Gastroesophageal sphincter (tissue), 4 donors: ENCODE data around the gene CFAP97. TPM values are rescaled to one million over a fixed set of nuclear protein-coding genes. Genes with fewer than 3 reads are reported as not detected.

Source experiments
- ATAC-seq: fragments of 150-250 bp; one replicate; pipeline ENCODE4 v1.9.1; 2016; ENCODE audit warnings: mild to moderate bottlenecking, moderate library complexity
- H3K27ac ChIP-seq, 4 donors: fragments of 200-600 bp; sonication (generic) in 3 of 4; 1 replicate in 3 of 4; 2 replicates in 1 of 4; pipeline ENCODE4 v1.5.1; 2016 to 2019
- H3K27me3 ChIP-seq: fragments of 200-600 bp; sonication (generic); one replicate; pipeline ENCODE4 v1.5.1; 2019
- H3K36me3 ChIP-seq, 2 donors: fragments of 200-600 bp; sonication (generic); one replicate each; pipeline ENCODE4 v1.5.1; 2019; ENCODE audit warnings: control low read depth in 1 of 2
- H3K4me1 ChIP-seq, 3 donors: fragments of 200-600 bp; sonication (generic); 1 replicate in 2 of 3; 2 replicates in 1 of 3; pipeline ENCODE4 v1.5.1; 2016 to 2019; ENCODE audit warnings: control low read depth in 2 of 3
- H3K4me3 ChIP-seq, 2 donors: fragments of 200-600 bp; sonication (generic); one replicate each; pipeline ENCODE4 v1.5.1; 2019; ENCODE audit warnings: mild to moderate bottlenecking in 1 of 2, moderate library complexity in 1 of 2
- H3K9me3 ChIP-seq, 3 donors: fragments of 200-600 bp; sonication (generic); one replicate each; pipeline ENCODE4 v1.5.1; 2017 to 2019; ENCODE audit warnings: control low read depth in 2 of 3
- EP300 ChIP-seq: sonication (generic); formaldehyde crosslinking; IDR thresholded peaks from one replicate; pipeline ENCODE4 v1.6.1; 2017; ENCODE audit warnings: antibody characterized with exemption, mild to moderate bottlenecking
- POLR2A ChIP-seq, 2 donors: fragments of 450-650 bp; IDR thresholded peaks; one replicate each; pipeline ENCODE4 v1.6.1; 2017; ENCODE audit warnings: antibody characterized with exemption in 2 of 2, mild to moderate bottlenecking in 2 of 2, moderate library complexity in 1 of 2
- POLR2AphosphoS5 ChIP-seq: sonication (generic); formaldehyde crosslinking; IDR thresholded peaks from one replicate; pipeline ENCODE4 v1.6.1; 2017; ENCODE audit warnings: antibody characterized with exemption
- WGBS, 2 donors: methylation state at CpG; one replicate each; pipeline ENCODE4 v1.1.5; 2018; ENCODE audit warnings: low coverage in 1 of 2; 5-methylcytosine and 5-hydroxymethylcytosine counted together
- total RNA-seq, 4 donors: library from RNA; depleted of rRNA; stranded (reverse); fragments of >200 nt; gene quantifications; one replicate each; pipeline ENCODE4 v1.1.0, GENCODE V29; 2016
- TF ChIP-seq, protein P1 (sequence below), 4 experiments: fragments of 200-600 bp in 2 of 4; fragments of 450-650 bp in 2 of 4; sonication (generic) in 1 of 4; IDR thresholded peaks; one replicate each; pipeline ENCODE4 v1.5.1; 2017 to 2019; ENCODE audit warnings: antibody characterized with exemption in 4 of 4, mild to moderate bottlenecking in 2 of 4, moderate library complexity in 2 of 4

The CFAP97 gene
- total RNA-seq, 4 donors from 2014 or later, result 36.5 to 47.9 (median 42.8) TPM

DNA sequence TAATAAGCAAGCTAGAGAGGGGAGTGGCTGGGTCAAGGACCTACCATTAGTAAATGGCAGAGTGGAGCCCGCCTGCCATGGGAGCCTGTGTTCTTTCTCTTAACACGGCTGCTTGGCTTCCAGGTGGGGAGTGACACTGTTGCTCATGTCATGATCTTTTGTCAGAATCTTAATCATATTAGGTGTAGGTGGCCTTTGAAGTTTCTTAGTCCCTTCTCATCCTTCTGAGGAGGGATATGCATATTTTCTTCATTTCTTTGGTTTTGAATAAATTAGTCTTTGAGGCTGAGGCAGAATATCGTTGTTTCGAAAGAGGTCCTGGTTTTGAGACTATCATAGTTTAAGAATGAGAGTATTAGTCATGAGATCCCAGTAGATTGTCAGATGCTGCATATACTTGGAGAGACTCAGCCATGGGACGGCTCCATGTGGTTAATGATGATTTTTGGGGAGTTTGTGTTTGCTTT lies 34.4 kb upstream of the CFAP97 start:
- H3K36me3 ChIP-seq, result no peaks in the 10 kb centered on the region
- no peak for ATAC-seq
- peaks cover 0 to 13% (median 6%) of the 10 kb centered on the region in 3 donors for H3K4me1 ChIP-seq
- no peak overlapping the region for H3K27ac ChIP-seq
- TF ChIP-seq POLR2A (IDR thresholded peaks at IDR 0.05) (no peak), POLR2AphosphoS5 (no peak), EP300 (no peak)
- TF ChIP-seq, protein P1, sequence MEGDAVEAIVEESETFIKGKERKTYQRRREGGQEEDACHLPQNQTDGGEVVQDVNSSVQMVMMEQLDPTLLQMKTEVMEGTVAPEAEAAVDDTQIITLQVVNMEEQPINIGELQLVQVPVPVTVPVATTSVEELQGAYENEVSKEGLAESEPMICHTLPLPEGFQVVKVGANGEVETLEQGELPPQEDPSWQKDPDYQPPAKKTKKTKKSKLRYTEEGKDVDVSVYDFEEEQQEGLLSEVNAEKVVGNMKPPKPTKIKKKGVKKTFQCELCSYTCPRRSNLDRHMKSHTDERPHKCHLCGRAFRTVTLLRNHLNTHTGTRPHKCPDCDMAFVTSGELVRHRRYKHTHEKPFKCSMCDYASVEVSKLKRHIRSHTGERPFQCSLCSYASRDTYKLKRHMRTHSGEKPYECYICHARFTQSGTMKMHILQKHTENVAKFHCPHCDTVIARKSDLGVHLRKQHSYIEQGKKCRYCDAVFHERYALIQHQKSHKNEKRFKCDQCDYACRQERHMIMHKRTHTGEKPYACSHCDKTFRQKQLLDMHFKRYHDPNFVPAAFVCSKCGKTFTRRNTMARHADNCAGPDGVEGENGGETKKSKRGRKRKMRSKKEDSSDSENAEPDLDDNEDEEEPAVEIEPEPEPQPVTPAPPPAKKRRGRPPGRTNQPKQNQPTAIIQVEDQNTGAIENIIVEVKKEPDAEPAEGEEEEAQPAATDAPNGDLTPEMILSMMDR (IDR thresholded peaks at IDR 0.05), result no peak
- 93 to 98% methylated on average over 5 of the region's 5 CpGs for WGBS, 2 donors
- no peak overlapping the region for H3K4me3 ChIP-seq
- H3K9me3 ChIP-seq, result peaks cover 0 to 6% (median 0%) of the 10 kb centered on the region in 3 donors
- no peaks in the 10 kb centered on the region for H3K27me3 ChIP-seq

DNA sequence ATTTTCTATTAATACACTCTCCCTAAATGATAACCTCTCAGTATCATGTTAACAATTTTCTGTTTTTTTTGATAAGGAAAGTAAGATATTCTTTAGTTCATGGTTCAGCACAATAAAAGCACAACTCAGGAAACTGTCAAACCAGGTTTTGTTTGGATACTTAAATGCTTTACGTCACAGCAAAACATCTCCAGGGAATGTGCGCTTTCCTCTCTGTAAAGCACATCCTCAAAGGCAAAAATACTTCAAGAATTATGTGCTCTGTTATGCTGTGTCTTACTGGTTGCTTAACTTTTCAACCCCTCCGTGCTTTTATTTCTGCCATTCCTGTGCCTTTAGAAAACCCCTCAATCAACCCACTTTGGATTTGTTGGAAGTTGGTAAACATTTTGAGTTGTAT lies 33.4 kb upstream of the CFAP97 start:
- Histone ChIP-seq H3K36me3 (no peaks in the 10 kb centered on the region), H3K27me3 (no peaks in the 10 kb centered on the region), H3K27ac (no peak overlapping the region), H3K4me1 (peaks cover 0 to 13% (median 2%) of the 10 kb centered on the region in 3 donors), H3K9me3 (peaks cover 0 to 6% (median 0%) of the 10 kb centered on the region in 3 donors), H3K4me3 (no peak overlapping the region)
- TF ChIP-seq POLR2A (IDR thresholded peaks at IDR 0.05), result no peak
- TF ChIP-seq, protein P1 (IDR thresholded peaks at IDR 0.05), result no peak
- TF ChIP-seq EP300, result no peak
- no peak for TF ChIP-seq POLR2AphosphoS5
- 70 to 77% methylated on average over 3 of the region's 3 CpGs for WGBS, 2 donors
- no peak for ATAC-seq

DNA sequence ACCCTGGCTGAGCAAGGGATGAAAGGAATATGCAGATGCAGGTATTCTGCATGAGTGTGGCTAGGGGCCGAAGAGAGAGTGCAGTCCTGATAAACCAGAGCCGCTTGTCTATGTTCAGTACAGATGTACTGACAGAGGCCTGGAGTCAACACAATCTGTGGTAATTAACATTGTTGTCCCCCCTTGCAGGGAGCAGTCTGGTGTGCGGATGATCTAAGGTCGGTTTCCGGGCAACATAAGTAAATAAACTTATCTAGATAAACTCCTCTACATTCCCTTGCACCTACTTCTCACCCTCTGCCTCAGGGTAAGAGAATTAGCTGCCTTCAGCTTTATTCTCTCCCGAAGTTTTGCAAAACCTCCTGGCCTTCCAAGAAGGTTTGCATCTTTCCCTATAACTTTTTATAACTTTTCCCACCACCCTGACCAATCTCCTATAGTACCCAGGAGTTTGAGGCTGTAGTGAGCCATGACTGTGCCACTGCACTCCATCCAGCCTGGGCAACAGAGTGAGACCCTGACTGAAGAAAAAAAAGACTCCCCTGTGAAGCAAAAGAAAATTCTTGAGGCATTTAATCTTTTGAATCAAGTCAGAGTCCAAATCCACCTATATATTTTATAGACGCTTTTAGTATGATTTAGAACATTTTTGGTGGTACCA lies 32.2 kb upstream of the CFAP97 start:
- H3K27ac ChIP-seq, result no peak overlapping the region

DNA sequence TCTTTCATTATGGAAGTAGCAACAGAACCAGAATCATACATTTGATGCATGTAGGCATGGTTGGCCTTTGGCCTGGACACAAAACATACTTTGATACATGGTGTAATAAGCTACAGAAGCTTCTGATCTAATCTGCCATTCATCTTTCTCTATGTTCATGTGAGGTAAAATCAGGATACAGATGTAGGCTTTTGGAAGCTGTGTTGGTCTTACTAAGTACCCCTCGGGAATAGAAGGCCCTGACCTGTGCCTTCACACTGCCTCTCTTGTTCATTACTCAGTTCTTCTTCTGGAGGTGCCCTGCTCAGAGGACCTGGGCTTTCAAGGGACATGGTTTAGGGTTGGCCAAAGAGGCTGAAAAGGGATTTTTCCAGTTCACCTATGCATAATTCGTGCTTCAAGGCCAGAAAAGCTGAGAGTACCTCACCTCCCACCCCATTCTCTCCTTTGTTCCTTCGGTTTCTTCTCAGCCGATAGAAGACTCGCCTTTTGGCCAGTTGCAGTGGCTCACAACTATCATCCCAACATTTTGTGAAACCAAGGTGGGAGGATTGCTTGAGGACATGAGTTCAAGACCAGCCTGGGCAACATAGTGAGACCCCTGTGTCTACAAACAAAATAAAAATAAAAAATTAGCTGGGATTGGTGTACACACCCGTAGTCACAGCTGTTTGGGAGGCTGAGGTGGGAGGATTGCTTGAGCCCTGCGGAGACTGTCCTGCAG lies 31.5 kb upstream of the CFAP97 start:
- no peak overlapping the region for H3K27ac ChIP-seq
- peaks cover 0 to 6% (median 0%) of the 10 kb centered on the region in 3 donors for H3K9me3 ChIP-seq
- no peak for TF ChIP-seq POLR2A (IDR thresholded peaks at IDR 0.05)
- TF ChIP-seq, protein P1 (IDR thresholded peaks at IDR 0.05), result no peak
- no peak for TF ChIP-seq POLR2AphosphoS5
- TF ChIP-seq EP300, result no peak
- no peak for ATAC-seq
- no peaks in the 10 kb centered on the region for H3K27me3 ChIP-seq
- peaks cover 0 to 13% (median 2%) of the 10 kb centered on the region in 3 donors for H3K4me1 ChIP-seq
- no peak overlapping the region for H3K4me3 ChIP-seq
- no peaks in the 10 kb centered on the region for H3K36me3 ChIP-seq
- WGBS, 2 donors, result 70 to 81% methylated on average over 6 to 7 of the region's 7 CpGs

More for the DNA sequence above, 32.2 kb upstream of the CFAP97 start:
- WGBS, 2 donors, result 50 to 70% methylated on average over 6 to 7 of the region's 7 CpGs
- no peak for ATAC-seq
- TF ChIP-seq POLR2AphosphoS5 (no peak), EP300 (no peak), POLR2A (IDR thresholded peaks at IDR 0.05) (no peak)
- TF ChIP-seq, protein P1 (IDR thresholded peaks at IDR 0.05), result no peak
- Histone ChIP-seq H3K4me1 (peaks cover 0 to 13% (median 2%) of the 10 kb centered on the region in 3 donors), H3K27me3 (no peaks in the 10 kb centered on the region), H3K36me3 (no peaks in the 10 kb centered on the region), H3K4me3 (no peak overlapping the region), H3K9me3 (peaks cover 0 to 6% (median 0%) of the 10 kb centered on the region in 3 donors)
